H54 (cell line): Measurements from ENCODE around the gene MYO1G.
"Not testable (repeated sequence)": the region's sequence is repeated elsewhere in the genome, so short reads cannot be mapped to it uniquely, and the experiment has no call there.

Source experiments
- DNase-seq: peaks from one replicate; pipeline ENCODE4 v3.0.0; 2011; ENCODE audit warnings: low spot score, mixed read lengths; ENCODE audit not compliant: insufficient read length
- FAIRE-seq: peaks from 3 replicates; lab custom pipeline; 2011; peaks lifted over from hg19 to GRCh38; lab: Jason Lieb, UNC
- POLR2A ChIP-seq: IDR thresholded peaks from 2 replicates; pipeline ENCODE4 v1.6.1; 2011; ENCODE audit warnings: low read depth, mild to moderate bottlenecking, low read length

Gene MYO1G

DNA sequence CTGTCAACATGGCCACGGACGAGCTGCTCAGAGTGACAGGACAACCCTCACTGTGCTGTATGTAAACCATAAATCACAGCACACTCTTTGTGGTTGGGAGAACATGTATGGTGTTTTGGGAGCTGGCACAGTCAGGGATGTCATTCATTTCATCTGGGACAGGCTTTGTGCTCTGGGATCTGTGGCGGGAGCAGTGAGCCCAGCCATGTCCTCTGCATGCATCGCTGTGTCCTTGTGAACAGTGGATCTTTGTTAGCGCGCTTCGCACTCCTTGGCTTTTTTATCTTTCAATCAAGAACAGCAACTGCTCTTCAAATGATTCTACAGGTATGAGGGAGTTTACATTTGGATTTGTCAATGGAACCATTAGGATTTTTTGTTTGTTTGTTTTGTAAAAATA is 28.3 kb upstream of the MYO1G start:
- TF ChIP-seq POLR2A, result no peak
- FAIRE-seq (no peak), DNase-seq (no peak)

DNA sequence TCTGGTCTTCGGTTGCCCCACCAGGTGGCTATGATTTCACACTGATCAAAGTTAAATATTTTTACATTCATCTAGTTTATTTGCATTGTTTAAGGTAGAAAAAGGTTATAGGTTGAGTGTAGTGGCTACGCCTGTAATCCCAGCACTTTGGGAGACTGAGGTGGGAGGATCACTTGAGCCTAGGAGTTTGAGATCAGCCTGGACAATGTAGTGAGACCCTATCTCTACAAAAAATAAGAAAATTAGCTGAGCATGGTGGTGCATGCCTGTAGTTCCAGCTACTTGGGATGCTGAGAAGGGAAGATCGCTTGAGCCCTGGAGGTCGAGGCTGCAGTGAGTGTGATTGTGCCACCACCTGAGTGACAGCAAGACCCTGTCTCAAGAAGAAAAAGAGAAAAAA is 25.0 kb upstream of the MYO1G start:
- TF ChIP-seq POLR2A, result no peak
- DNase-seq (no peak), FAIRE-seq (no peak)

DNA sequence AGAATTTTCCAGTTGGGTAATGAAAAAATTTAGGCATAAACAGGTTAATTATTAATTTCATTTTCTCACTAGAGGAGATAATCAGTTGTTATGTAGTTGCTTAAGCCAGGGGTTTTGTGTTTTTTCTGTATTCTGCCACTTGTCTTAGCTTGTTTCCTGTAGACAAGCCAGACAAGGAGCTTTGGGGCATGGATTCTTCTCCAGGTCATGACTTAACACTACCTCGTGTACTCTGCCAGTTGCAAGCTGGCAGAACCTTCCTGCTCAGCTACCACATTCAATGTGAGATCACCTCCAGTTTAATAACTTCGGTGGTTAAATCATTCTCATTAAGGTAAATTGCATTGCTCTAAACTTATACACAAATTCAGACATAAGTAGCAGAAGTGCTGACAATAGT is 23.0 kb upstream of the MYO1G start:
- TF ChIP-seq POLR2A, result no peak
- no peak for DNase-seq
- FAIRE-seq, result no peak

GRCh38 chr7:45001138-45001694 is 22.4 kb upstream of the MYO1G start:
- DNase-seq, result peak; percentile 33
- no peak for FAIRE-seq
- no peak for TF ChIP-seq POLR2A

GRCh38 chr7:45000093-45001032 is 21.5 kb upstream of the MYO1G start, which contains the start of gene CCM2:
Gene CCM2, plus strand, starts transcription at chr7:45000201. Its CDS starts 133 bp downstream, at chr7:45000334.
- peak; percentile 48 for TF ChIP-seq POLR2A
- DNase-seq (peak; percentile 73), FAIRE-seq (no peak)

- FAIRE-seq (peak; percentile 70), DNase-seq (peak; percentile 97)
- peak; percentile 5; the same call in 1 of the 2 replicates for TF ChIP-seq POLR2A
Measured at GRCh38 chr7:44999245-45000092, 20.7 kb upstream of the MYO1G start.

DNA sequence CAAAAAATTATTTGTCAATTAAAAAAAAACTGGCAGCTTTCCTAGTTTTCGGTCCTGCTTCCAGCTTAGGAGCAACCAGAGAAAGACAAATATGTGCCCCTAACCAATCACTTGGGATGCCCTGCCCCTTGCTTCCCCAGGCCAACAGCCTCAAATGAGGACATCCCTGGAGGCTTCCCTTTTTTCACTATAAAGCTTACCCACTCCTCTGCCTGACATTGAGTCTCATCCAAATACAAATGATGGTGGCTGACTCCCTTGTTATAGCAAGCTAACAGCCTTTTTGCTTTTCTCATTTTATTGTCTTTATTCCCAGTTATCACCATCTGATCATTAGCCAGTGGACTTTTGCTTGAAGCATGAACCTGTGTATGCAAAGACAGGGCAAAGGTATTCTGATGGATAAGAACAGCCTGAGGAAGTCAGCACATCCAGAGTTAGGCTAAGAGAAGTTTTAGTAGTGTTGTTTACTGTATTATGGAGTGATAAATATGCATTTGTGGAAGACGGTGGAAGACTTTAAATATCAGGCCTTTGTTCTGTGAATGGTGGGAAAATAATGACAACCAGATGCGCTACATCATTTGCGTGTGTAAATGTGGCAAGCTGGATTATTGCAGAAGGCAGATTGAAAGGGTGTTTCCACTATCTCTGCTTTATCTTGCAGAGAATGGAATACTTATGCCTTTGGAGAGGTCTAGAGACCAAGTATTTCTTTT is 19.5 kb upstream of the MYO1G start:
- FAIRE-seq, result no peak
- no peak for DNase-seq
- TF ChIP-seq POLR2A, result no peak

DNA sequence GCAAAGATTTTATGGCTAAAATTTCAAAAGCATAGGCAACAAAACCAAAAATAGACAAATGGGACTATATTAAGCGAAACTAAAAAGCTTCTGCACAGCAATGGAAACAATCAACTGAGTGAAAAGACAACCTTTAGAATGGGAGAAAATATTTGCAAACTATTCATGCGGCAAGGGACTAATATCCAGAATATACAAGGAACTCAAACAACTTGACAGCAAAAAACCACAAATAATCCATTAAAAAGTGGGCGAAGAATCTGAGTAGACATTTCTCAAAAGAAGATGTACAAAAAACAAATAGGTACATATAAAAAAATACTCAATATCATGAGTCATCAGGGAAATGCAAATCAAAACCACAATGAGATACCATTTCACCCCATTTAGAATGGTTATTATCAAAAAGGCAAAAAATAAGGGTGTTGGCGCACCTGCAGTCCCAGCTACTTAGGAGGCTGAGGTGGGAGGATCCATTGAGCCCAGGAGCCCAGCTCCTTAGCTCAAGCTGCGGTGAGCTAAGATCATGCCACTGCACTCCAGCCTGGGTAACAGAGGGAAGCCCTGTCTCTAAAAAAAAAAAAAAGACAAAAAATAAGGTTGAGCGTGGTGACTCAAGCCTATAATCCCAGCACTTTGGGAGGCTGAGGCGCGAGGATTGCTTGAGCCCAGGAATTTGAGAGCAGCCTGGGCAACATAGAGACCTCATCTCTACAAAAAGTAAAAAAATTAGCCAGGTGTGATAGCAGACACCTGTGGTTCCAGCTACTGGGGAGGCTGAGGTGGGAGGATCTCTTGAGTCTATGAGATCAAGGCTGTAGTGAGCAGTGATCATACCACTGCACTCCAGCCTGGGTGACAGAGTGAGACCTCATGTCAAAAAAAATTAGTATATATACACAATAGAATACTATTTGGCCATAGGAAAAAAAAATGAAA is 17.0 kb upstream of the MYO1G start:
- no peak for TF ChIP-seq POLR2A
- FAIRE-seq, result no peak
- DNase-seq, result no peak

DNA sequence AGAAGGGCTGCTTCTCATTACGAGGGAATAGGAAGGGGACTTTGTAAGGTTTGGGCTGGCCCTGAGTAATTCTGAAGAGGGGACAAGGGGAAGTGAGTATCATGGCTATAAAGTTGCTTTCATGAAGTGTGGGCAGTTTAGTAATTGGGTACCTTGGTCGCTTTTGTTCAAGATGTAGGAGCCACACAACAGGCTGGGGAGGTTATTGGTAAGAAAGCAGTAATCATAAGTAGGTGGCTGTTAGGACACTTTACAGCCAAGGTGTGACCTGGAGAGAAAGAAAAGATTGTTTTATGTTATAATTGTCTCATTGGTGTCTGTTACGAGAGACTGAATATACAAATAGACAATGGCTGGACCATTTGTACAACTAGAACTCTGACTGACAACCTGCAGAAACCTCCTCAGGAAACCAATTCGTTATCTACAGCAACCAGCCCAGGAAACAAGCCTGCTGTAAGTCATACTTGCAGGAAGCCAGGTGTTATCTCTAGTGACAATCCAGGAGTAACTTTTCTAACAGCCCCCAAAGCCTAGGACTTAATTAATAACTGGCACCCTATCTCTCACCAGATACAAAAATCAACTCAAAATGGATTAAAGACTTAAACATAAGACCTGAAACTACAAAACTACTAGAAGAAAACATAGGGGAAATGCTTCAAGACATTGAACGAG is 16.2 kb upstream of the MYO1G start:
- no peak for FAIRE-seq
- no peak for TF ChIP-seq POLR2A
- no peak for DNase-seq

DNA sequence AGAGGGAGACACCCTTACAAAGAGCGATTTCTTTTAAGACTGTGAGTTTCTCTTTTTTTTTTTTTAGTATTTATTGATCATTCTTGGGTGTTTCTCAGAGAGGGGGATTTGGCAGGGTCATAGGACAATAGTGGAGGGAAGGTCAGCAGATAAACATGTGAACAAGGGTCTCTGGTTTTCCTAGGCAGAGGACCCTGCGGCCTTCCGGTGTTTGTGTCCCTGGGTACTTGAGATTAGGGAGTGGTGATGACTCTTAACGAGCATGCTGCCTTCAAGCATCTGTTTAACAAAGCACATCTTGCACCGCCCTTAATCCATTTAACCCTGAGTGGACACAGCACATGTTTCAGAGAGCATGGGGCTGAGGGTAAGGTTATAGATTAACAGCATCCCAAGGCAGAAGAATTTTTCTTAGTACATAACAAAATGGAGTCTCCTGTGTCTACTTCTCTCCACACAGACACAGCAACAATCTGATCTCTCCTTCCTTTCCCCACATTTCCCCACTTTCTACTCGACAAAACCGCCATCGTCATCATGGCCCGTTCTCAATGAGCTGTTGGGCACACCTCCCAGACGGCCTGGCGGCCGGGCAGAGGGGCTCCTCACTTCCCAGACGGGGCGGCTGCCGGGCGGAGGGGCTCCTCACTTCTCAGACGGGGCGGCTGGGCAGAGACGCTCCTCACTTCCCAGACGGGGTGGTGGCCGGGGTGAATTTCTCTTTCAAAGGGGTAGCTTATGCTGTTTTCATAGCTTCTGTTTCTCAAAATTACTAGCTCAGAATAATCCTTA is 13.4 kb upstream of the MYO1G start:
- not testable (repeated sequence) for FAIRE-seq, DNase-seq
